Measurements from ENCODE around the gene PSMA3.

- TF ChIP-seq NBN (IDR thresholded peaks at IDR 0.05) (no peak), SREBF2 (IDR thresholded peaks at IDR 0.05; ENCODE audit: low read length) (no peak), CTCF (IDR thresholded peaks at IDR 0.05 in 2 of 3, conservative IDR thresholded peaks at IDR 0.05 in 1 of 3; ENCODE audit: control insufficient read depth in 2 of 3, extremely low read depth in 1 of 3, insufficient read depth in 1 of 3, low read depth in 3 of 3, low read length in 3 of 3) (no peak), NRF1 (conservative IDR thresholded peaks at IDR 0.05; ENCODE audit: low read depth, low read length) (no peak), MYC (IDR thresholded peaks at IDR 0.05; ENCODE audit: insufficient read depth, insufficient read length, insufficient replicate concordance, low read length, severe bottlenecking) (no peak), NR2C2 (IDR thresholded peaks at IDR 0.05; ENCODE audit: borderline replicate concordance, control insufficient read depth, insufficient read length, low read depth) (no peak), EZH2 (IDR thresholded peaks at IDR 0.05; ENCODE audit: borderline replicate concordance, control insufficient read depth, low read depth, low read length) (no peak), HDAC2 (IDR thresholded peaks at IDR 0.05) (no peak), HDGF (IDR thresholded peaks at IDR 0.05) (no peak)
Measured at GRCh38 chr14:58198086-58198485, 46.6 kb upstream of the PSMA3 start.
